ENCODE data around the gene COX10.
"Not testable (repeated sequence)": the region's sequence is repeated elsewhere in the genome, so short reads cannot be mapped to it uniquely, and the experiment has no call there.

Gene COX10

GRCh38 chr17:14225254-14225980, 156.1 kb downstream of the COX10 start:
- DNase-seq (ENCODE audit: low spot score in 2 of 2), result no peak
- H3K4me3 Mint-ChIP-seq, result no peak overlapping the region
- ATAC-seq (ENCODE audit: low read depth), result no peak
- H3K27me3 Mint-ChIP-seq, result no peaks in the 10 kb centered on the region
- H3K27ac Mint-ChIP-seq, result no peak overlapping the region
- H3K9me3 Mint-ChIP-seq, result peaks cover 1% of the 10 kb centered on the region
- no peaks in the 10 kb centered on the region for H3K4me1 Mint-ChIP-seq
- H3K36me3 Mint-ChIP-seq, result peaks cover 2% of the 10 kb centered on the region

GRCh38 chr17:14227052-14227451, 157.7 kb downstream of the COX10 start:
- H3K4me3 Mint-ChIP-seq, result no peak overlapping the region
- H3K27me3 Mint-ChIP-seq, result no peaks in the 10 kb centered on the region
- ATAC-seq (ENCODE audit: low read depth), result no peak

DNA sequence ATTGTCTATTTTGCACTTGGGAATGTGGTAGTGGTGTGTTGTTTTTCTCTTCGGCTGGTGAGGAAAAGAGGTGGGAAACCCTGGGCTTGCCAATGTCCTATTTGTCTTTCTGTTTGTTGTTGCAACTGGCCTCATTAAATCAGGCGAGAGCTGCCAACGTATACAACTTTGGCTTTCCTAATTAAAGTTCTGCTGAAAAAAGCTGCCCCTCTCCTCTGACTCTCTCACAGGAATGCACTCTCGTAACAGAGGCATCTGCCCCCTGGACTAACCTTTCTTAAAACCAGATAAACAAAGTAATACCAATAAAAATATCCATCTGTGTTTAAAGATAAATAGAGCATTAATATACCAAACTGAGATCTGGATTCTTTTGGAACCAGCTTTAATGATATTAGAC, 159.6 kb downstream of the COX10 start:
- H3K36me3 Mint-ChIP-seq, result peaks cover 2% of the 10 kb centered on the region
- H3K4me1 Mint-ChIP-seq, result no peaks in the 10 kb centered on the region
- no peak for DNase-seq (ENCODE audit: low spot score in 2 of 2)
- peaks cover 1% of the 10 kb centered on the region for H3K9me3 Mint-ChIP-seq
- no peak for ATAC-seq (ENCODE audit: low read depth)
- no peaks in the 10 kb centered on the region for H3K27me3 Mint-ChIP-seq
- H3K27ac Mint-ChIP-seq, result no peak overlapping the region
- no peak overlapping the region for H3K4me3 Mint-ChIP-seq

More at GRCh38 chr17:14227052-14227451, 157.7 kb downstream of the COX10 start:
- H3K9me3 Mint-ChIP-seq, result peaks cover 1% of the 10 kb centered on the region
- no peak for DNase-seq (ENCODE audit: low spot score in 2 of 2)
- no peaks in the 10 kb centered on the region for H3K4me1 Mint-ChIP-seq
- H3K27ac Mint-ChIP-seq, result no peak overlapping the region
- peaks cover 2% of the 10 kb centered on the region for H3K36me3 Mint-ChIP-seq

DNA sequence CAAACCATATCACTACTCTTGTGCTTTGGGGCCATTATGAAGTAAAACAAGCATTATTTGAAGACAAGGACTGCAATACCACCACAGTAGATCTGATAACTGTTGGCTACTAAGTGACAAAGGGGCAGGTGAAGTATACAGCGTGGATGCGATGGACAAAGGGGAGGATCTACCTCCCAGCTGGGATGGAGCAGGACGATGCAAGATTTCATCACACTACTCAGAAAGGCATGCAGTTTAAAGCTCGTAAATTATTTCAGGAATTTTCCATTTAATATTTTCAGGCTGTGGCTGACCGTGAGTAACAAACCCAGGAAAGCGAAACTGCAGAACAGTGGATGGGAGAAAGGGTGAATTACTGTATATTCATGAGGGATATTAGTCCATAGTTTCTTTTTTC, 161.9 kb downstream of the COX10 start:
- DNase-seq (ENCODE audit: low spot score in 2 of 2); H3K4me3 Mint-ChIP-seq; H3K27me3 Mint-ChIP-seq; H3K9me3 Mint-ChIP-seq; H3K27ac Mint-ChIP-seq; ATAC-seq (ENCODE audit: low read depth); H3K4me1 Mint-ChIP-seq; H3K36me3 Mint-ChIP-seq: not testable (repeated sequence)

DNA sequence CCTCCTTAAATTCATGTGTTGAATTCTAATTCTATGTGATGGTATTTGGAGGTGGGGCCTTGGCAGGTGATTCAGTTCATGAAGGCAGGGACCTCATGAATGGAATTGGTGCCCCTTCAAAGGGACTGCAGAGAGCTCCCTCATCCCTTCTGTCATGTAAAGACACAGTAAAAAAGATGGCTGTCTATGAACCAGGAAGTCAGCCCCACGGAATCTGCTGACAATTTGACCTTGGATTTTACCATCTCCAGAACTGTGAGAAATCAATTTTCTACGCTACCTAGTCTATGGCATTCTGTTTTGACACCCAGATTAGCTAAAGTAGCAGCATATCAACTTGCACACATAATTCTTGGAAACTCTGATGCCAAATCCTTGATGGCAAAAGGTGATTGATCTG, 165.7 kb downstream of the COX10 start:
- not testable (repeated sequence) for H3K4me1 Mint-ChIP-seq; H3K9me3 Mint-ChIP-seq; H3K4me3 Mint-ChIP-seq; H3K27ac Mint-ChIP-seq; ATAC-seq (ENCODE audit: low read depth); H3K27me3 Mint-ChIP-seq; H3K36me3 Mint-ChIP-seq; DNase-seq (ENCODE audit: low spot score in 2 of 2)

DNA sequence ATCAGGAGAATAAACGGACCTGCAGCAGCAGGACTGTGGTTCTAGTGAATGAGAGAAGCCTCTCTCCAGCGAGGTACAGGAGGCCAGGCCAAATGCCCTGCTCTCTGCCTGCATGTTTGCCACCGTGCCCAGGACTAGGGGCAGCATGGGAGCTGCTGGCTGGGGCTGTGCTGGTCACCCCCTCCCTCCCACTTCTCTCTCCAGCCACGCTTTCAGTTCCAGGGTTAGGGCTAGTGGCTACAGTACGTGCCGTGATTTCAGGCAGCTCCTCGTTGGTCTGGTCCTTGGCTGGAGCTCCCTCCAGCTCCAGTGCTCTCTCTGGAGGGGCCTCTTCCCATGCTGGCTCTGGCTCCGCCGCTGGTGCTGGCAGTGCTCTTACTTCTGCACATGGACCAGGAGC, 166.7 kb downstream of the COX10 start:
- not testable (repeated sequence) for H3K27ac Mint-ChIP-seq; H3K4me1 Mint-ChIP-seq; H3K9me3 Mint-ChIP-seq; DNase-seq (ENCODE audit: low spot score in 2 of 2); H3K36me3 Mint-ChIP-seq; ATAC-seq (ENCODE audit: low read depth); H3K27me3 Mint-ChIP-seq; H3K4me3 Mint-ChIP-seq

- not testable (repeated sequence) for ATAC-seq (ENCODE audit: low read depth); H3K9me3 Mint-ChIP-seq; H3K4me3 Mint-ChIP-seq; H3K27me3 Mint-ChIP-seq; H3K36me3 Mint-ChIP-seq; H3K27ac Mint-ChIP-seq; DNase-seq (ENCODE audit: low spot score in 2 of 2); H3K4me1 Mint-ChIP-seq
Measured at GRCh38 chr17:14236762-14237161, 167.5 kb downstream of the COX10 start, which contains the start of gene CDRT15. TSS of gene CDRT15 (minus strand) at chr17:14236862. CDS start at chr17:14236833, 29 bp downstream.

DNA sequence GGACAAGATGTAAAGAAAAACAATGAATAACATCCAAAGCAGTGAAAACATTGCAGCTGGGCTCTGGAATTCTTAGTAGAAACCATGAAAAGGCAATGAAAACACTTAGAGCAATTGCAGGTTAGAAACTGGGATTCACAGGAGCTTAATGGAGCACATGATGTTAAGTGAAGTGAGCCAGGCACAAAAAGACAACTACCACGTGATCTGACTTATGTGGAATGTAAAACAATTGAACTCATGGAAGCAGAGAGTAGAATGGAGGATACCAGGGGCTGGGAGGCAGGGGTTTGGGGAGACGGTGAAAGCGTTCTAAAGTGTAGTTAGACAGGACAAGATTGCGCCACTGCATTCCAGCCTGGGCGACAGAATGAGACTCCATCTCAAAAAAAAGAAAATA, 170.0 kb downstream of the COX10 start:
- not testable (repeated sequence) for ATAC-seq (ENCODE audit: low read depth); H3K36me3 Mint-ChIP-seq; DNase-seq (ENCODE audit: low spot score in 2 of 2); H3K9me3 Mint-ChIP-seq; H3K4me3 Mint-ChIP-seq; H3K27me3 Mint-ChIP-seq; H3K4me1 Mint-ChIP-seq; H3K27ac Mint-ChIP-seq

DNA sequence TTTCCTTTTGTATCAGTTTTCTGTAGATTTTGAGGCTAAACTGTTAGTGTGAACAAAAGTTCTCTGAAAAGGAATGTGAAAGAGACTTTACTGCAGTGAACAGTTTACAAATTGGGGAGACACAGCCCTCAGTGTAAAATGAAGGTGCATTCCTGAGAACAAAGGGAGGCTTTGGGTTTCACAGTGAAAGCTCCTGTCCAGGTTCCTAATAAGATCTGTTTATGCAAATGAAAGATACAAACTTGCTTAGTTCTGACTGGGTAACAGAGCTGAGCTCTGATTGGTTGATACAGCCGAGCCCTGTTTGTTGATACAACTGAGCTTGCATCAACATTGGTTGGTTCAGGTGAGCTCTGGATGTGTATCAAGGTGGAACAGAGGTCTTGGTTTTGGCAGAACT, 175.7 kb downstream of the COX10 start:
- H3K4me3 Mint-ChIP-seq, result no peak overlapping the region
- H3K36me3 Mint-ChIP-seq, result no peaks in the 10 kb centered on the region
- no peak for DNase-seq (ENCODE audit: low spot score in 2 of 2)
- peaks cover 5% of the 10 kb centered on the region for H3K27me3 Mint-ChIP-seq
- no peaks in the 10 kb centered on the region for H3K9me3 Mint-ChIP-seq
- H3K4me1 Mint-ChIP-seq, result no peaks in the 10 kb centered on the region
- no peak overlapping the region for H3K27ac Mint-ChIP-seq
- no peak for ATAC-seq (ENCODE audit: low read depth)

DNA sequence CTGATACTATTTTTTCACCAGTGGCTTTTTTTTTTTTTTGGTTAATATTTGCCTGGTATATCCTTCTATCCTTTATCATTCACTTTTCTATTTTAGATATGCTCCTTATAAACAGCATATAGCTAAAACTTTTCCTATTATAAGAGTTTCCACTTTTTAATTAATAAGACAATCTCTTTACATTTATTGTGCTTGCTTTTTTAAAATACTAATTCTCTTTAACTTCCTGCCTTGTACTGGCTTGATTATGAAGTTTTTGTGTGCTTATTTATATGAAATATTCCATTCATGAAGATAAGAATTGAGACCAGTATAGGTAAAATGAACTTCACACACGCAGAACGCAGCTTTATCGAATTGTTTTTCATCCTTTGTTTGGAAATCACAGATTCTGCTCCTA, 176.3 kb downstream of the COX10 start:
- DNase-seq (ENCODE audit: low spot score in 2 of 2) (no peak), ATAC-seq (ENCODE audit: low read depth) (no peak)
- Mint-ChIP-seq H3K9me3 (no peaks in the 10 kb centered on the region), H3K4me1 (no peaks in the 10 kb centered on the region), H3K27me3 (peaks cover 5% of the 10 kb centered on the region), H3K4me3 (no peak overlapping the region), H3K27ac (no peak overlapping the region), H3K36me3 (no peaks in the 10 kb centered on the region)
